ENCODE data around the gene SMIM7. TPM values are rescaled to one million over a fixed set of nuclear protein-coding genes. Genes with fewer than 3 reads are reported as not detected.
"Not testable (repeated sequence)": the region's sequence is repeated elsewhere in the genome, so short reads cannot be mapped to it uniquely, and the experiment has no call there.

SMIM7 gene
- total RNA-seq (2014; rRNA removed; shearing (Covaris generic)) = 135 and 174 TPM in 2 replicates

DNA sequence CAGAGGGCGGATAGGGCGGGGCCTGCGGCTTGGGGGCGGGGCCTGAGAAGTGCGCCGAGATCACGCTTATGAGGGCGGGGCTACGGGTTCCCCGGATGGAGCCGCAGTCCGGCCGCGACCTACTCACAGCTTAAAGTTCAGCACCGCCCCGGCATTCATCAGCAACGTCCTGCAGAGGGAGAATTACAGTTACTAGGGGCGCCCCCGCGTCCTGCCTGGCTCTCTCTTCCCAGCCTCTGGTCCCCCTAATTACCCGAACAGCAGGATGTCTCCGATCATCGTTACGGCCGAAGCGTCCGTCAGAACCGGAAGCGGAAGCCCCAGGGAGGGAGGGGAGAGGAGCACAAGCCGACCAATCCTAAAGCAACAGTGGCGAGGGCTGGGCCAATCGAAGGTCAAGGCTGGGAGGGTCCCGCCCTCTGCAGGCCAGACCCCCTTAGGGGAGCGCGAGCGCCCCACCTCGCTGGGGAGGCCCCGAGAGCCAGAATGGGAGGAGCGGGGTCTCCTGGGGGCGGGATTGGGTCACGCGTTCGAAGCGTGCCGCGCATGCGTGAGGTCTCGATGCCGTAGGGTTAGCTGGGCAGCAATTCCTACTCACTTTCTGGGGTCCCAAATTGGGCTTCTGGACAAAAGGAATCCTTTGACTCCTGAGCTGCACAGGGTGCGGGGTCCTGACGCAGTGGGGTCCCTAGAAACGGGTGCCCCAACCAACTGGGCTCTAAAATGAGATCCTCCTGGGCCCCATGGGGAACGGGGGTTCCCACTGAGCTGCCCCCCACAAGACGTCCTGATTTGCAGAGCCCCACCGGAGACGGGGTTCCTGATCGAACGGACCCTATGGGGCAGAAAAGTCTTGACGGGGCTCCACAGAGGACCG lies at the start of gene SMIM7:
SMIM7 (minus strand) TSS at position 313 of the 877 bp plus-strand sequence; CDS start at position 279, 34 bp downstream.
- peak; percentile 98 for DNase-seq (ENCODE audit: low read depth)

DNA sequence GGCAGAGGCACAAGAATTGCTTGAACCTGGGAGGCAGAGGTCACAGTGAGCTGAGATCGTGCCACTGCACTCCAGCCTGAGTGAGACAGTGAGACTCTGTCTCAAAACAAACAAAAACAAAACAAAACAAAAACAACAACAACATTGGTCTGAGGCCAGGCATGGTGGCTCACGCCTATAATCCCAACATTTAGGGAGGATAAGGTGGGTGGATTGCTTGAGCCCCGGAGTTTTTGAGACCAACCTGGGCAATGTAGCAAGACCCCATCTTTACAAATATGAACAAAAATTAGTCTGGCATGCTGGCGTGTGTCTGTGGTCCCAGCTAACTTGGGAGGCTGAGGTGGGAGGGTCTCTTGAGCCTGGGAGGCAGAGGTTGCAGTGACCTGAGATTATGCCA lies 43.7 kb upstream of the SMIM7 start:
- DNase-seq (ENCODE audit: low read depth) = no peak

DNA sequence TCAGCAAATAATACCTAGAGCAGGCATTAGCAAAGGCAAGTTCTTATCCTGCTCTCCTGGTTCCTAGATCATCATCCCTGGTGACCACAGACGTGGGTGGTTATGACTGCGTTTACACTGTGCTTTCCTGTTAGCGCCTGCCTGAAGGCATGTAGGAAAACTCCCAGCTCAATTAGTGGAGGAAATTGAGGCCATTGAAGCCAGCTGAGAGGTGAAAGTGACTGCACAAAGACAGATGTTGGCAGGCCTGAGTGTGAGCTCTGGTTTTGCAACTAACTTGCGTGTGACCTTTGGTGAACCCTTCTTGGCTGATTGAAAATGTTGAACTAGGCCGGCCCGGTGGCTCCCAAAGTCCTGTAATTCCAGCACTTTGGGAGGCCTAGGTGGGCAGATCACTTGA lies 42.2 kb upstream of the SMIM7 start:
- DNase-seq (ENCODE audit: low read depth) = peak; percentile 87

DNA sequence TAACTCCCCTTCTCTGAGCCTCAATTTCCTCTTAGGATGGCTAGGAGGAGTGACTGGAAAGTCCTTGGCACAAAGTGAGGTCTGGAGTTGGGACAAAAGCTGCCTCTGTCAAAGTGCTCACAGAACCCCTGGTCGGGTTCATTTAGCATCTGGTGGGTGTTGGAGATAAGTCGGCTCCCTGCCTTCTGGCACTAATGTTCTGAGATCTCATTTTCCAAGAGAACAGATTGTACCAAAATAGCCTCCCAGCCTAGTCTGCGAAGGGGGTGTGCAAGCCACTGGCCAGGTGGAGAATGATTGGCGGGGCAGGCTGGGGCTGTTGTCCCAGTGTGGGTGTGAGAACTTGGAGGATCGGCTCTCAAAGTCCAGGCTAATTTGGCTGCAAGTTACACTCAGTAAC lies 39.0 kb upstream of the SMIM7 start:
- DNase-seq (ENCODE audit: low read depth) = no peak

DNA sequence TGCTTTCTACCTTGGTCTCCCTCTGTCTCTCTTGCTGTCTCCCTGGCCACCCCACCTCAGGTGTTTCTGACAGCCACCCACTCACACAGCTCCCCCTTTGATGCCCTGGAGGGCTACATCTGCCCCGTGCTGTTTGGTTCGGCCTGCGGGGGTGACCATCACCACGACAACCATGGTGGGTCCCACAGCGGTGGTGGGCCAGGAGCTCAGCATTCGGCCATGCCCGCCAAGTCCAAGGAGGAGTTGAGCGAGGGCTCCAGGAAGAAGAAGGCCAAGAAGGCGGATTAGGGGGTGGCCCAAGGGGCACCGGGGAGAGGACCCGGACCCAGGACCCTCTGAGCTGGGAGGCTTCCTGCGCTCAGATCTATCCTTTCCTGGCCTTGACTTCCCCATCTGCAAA lies 28.1 kb upstream of the SMIM7 start:
- no peak for DNase-seq (ENCODE audit: low read depth)

DNA sequence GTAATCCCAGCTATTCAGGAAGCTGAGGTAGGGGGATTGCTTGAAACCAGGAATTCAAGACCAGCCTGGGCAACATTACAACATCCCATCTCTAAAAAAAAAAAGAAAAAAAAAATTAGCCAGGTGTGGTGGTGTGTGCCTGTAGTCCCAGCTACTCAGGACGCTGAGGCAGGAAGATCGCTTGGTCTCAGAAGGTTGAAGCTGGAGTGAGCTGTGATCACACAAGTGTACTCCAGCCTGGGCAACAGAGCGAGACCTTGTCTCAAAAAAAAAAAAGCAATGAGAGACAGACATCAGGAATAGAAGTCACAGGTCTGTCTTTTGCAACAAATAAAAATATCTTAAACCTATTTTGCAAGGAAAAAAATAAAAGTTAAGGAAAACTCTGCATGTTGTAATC lies 24.3 kb upstream of the SMIM7 start:
- no peak for DNase-seq (ENCODE audit: low read depth)

DNA sequence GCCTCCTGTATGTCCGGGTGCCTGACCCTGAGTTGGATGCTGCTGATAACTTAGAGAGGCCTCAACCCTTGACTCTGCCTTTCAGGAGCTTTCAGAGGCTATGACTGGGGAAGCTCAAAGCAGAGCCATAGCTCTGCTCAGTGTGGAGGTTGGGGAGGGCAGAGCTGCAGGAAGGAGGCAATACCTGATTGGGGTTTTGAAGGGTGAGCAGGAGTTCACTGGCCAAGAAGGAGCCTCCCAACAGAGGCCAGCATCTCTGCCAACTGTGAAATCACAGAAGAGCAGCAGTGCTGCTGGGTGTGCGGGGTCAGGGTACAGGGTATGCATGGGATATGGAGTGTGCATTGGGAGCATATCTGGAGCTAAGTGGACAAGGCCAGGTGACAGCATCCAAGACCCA lies 22.6 kb upstream of the SMIM7 start:
- no peak for DNase-seq (ENCODE audit: low read depth)

DNA sequence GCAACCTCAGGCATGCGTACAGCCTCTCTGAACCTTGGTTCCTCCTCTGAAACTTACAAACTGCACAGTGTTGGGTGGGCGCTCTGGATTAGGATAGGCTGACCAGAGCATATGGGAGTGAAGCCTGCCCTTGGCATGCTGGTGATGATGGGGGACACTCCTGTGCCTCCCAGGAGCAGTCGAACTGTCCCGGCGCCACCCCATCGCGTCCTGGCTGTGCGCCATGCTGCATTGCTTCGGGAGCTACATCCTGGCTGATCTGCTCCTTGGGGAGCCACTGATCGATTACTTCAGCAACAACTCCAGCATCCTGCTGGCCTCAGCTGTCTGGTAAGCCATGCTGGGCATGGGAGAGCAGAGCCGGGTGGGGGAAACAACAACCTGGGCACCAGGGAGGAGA lies 19.9 kb upstream of the SMIM7 start:
- DNase-seq (ENCODE audit: low read depth) = no peak

DNA sequence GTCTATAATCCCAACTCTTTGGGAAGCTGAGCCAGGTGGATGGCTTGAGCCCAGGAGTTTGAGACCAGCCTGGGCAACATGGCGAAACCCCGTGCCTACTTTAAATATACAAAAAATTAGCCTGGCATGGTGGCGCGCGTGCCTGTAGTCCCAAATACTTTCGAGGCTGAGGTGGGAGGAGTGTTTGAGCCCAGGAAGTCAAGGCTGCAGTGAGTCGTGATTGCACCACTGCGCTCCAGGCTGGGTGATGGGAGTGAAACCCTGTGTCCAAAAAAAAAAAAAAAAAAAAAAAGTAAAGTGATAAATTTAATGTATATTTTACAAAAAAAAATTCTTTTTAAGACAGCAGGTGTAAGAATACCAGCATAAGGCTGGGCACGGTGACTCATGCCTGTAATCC lies 18.6 kb upstream of the SMIM7 start:
- DNase-seq (ENCODE audit: low read depth) = no peak

DNA sequence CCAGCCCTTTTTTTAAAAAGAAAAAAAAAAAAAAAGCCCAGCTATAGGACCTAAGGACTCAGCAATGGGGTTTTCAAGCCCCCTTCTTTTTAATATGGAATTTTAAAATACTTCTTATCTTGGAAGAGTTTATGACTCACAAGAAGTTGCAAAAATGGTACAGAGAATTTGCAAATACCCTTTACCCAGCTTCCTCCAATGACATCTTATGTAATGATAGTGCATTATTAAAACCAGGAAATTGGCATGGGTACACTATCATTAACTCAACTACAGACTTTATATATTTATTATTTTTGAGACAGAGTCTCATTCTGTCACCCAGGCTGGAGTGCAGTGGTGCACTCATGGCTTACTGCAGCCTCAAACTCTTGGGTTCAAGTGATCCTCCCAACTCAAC lies 17.1 kb upstream of the SMIM7 start:
- DNase-seq (ENCODE audit: low read depth) = no peak

DNA sequence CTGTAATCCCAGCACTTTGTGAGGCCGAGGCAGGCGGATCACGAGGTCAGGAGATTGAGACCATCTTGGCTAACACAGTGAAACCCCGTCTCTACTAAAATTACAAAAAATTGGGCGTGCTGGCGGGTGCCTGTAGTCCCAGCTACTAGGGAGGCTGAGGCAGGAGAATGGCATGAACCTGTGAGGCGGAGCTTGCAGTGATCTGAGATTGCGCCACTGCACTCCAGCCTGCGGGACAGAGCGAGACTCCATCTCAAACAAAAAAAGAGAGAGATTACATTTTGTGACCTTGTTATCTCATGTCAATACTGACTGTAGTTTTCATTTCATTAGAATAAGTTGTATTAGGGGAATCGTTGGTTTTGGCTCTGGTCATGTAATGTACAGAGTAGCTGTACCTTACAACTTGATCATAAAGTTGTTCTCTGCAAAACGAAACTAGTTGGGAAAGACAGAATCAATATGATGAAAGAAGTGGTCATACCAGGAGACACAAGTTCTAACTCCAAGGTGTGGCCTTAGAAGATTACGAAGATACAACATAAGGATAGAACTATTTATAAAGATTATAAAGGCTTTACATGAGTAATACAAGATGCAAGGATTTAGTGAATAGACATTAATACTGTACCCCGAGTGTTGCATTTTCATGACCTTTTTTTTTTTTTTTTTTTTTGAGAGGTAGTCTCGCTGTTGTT lies 16.3 kb upstream of the SMIM7 start:
- no peak for DNase-seq (ENCODE audit: low read depth)

DNA sequence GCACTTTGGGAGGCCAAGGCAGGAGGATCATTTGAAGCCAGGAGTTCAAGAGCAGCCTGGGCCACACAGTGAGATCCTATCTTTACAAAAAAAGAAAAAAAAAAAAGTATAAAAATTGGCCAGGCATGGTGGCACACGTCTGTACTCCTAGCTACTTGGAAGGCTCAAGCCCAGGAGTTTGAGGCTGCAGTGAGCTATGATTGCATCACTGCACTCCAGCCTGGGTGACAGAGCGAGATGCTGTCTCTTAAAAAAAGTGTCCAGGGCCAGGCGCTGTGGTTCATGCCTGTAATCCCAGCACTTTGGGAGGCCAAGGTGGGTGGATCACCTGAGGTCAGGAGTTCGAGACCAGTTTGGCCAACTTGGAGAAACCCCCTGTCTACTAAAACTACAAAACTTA lies 13.9 kb upstream of the SMIM7 start:
- not testable (repeated sequence) for DNase-seq (ENCODE audit: low read depth)

DNA sequence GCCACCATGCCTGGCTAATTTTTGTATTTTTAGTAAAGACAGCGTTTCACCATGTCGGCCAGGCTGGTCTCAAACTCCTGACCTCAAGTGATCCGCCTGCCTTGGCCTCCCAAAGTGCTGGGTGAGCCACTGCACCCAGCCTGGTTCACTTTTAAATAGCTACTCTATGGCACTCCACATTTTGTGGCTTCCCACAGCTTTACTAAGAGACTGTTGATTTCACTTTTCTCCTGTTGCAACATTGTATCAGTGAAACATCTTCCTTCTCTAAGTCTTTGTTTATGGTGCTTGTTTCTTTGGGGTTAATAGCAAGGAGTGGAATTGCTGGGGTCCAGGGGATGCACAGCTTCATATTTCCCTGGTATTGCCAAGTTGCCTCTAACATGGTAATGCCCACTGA lies 13.3 kb upstream of the SMIM7 start:
- DNase-seq (ENCODE audit: low read depth) = no peak

DNA sequence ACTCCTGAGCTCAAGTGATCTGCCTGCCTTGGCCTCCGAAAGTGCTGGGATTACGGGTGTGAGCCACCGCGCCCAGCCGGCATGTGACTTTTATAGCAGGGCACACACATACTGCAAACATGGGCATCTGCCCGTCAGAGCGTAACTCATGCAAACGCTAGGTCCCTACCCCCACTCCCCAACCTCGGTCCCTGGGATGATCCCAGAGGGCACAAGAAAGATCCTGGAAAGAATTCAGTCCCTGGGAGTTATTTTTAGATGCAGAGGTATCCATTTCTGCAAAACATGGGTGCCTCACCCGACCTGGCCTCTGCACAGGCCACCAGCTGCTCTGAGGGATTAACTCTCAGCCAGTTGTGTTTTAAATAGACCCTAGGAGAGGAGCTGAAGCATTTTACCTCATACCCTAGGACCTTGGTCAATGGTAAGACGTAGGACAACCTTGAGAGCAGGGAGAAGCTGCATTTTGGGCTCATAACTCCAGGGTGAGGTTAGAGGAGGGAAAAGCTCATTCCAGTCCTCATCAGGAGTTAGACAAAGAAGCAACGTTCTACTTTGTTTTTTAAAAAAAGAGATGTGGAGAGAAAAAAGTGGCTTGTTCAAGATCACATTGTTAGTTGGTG lies 11.8 kb upstream of the SMIM7 start:
- DNase-seq (ENCODE audit: low read depth) = no peak

DNA sequence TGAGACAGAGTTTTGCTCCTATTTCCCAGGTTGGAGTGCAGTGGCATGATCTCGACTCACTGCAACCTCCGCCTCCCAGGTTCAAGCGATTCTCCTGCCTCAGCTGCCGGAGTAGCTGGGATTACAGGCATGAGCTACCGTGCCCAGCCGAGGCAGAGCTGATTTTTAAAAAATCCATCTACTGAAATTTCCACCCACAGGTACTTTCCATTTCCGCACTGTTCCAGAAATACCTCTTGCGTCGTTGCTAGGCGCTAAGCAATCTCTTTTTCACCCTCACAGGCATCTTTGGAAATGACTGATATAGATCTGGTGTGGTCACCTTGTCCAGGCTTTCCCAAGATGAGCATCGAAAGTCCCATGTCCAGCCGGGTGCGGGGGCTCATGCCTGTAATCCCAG lies 10.3 kb upstream of the SMIM7 start:
- DNase-seq (ENCODE audit: low read depth) = no peak

DNA sequence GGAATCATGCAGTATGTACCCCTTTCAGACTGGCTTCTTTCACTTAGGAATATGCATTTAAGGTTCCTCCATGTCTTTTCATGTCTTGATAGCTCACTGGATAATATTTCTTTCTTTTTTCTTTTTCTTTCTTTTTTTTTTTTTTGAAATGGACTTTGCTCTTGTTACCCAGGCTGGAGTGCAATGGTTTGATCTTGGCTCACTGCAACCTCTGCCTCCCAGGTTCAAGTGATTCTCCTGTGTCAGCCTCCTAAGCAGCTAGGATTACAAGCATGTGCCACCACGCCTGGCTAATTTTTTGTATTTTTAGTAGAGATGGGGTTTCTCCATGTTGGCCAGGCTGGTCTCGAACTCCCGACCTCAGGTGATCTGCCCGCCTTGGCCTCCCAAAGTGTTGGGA lies 8.8 kb upstream of the SMIM7 start:
- DNase-seq (ENCODE audit: low read depth) = not testable (repeated sequence)

DNA sequence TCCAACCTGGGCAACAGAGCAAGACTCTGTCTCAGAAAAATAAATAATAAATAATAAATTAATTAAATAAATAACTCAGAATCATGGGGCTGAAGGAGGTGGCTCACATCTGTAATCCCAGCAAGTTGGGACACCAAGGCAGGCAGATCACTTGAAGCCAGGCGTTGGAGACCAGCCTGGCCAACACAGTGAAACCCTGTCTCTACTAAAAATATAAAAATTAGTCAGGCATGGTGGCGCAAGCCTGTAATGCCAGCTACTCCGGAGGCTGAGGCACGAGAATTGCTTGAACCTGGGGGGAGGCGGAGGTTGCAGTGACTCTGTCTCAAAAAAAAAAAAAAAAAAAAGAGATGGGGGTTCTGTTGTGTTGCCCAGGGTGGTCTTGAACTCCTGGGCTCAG lies 8.2 kb upstream of the SMIM7 start:
- DNase-seq (ENCODE audit: low read depth) = no peak

DNA sequence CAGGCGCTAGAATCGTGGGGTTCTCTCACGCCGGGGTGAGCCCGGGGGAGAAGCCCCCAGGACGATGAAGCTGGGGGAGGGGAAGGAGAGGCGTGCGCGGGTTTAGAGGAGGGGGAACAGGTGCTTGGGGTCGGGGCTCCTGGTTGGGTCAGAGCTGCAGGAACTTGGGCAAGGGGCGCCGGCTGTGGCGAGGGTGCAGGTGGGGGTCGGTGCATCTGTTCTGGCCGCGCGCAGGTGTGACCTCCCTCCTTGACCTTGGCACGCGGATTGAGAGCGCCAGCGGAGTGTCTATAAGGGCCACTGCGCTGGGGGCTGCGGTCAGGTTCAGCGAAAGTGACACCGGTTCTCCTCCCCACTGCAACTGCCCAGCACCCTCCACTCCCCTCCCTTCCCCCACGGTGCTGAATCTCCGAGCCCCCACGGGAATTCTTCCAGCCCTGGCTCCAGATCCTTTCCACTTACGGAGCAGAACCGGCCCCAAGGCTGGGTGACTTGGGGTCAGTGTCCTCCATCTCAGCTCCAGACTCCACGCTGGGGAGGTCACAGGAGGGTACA lies 1.6 kb upstream of the SMIM7 start:
- no peak for DNase-seq (ENCODE audit: low read depth)

DNA sequence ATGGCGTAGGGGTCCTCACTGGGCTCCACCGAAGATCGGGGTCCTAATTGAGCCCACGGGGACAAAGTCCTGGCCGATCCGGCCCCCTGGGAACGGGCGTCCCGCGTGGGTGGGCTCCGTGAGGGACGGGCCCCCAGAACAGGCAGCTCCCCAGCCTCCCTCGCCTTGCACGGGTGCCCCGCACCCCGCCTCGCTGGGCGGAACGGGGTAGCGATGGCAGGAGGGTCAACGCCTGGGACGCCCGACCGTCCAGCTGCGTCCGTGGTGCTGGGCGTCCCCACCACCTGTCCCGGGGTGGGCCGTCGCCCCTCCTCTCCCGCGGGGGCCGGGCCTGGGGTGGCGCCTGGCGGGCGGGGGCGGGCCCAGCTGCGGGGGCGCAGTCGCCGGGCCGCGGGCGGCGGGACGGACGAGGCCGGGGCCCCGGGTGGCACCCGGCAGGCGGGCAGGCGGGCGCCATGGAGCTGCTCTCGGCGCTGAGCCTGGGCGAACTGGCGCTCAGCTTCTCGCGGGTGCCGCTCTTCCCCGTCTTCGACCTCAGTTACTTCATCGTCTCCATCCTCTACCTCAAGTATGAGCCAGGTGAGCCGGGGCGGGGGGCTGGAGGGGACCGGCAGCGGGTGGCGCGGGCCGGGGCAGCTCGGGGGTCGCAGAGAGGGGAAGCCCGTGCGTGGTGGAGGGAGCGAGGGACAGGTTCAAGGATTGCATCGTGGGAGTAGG lies 977 bp upstream of the SMIM7 start, which contains the start of gene TMEM38A:
TMEM38A (plus strand) TSS at position 377 of the 717 bp plus-strand sequence; CDS start at position 456, 79 bp downstream.
- DNase-seq (ENCODE audit: low read depth) = peak; percentile 40

DNA sequence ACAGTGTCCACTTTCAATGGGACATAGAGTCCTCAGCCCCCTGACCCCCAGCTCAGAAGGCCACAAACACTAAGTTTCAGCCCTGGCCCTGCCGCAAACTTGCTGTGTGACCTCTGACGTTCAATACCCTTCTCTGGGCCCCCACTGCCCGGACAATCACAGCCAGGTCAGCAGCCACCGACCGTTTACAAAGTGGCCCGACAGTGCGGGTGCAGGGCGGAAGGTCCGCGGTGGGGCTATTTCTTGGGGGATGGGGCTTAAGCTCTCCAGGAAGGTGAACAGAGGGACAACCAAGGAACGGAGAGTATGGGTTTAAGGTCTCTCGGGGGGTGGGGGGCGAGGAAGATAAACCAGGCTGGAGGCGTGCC lies 496 bp downstream of the SMIM7 start:
- DNase-seq (ENCODE audit: low read depth) = no peak

DNA sequence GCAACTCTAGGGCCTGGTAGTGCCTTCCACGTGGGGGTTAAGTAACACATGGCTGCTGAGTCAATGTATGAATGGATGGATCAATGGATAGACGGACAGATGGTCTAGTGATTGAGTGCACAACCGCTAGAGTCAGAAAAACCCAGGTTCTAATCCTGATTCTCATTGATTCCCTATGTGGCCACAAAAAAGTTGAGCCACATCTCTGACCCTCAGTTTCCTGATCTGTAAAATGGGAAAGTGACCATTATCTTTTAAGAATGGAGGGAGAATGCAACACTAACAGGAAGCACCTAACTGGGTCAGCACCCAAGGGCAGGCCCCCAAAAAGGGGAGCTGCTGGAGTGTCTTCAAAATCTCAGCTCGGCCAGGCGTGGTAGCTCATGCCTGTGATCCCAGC lies 2.6 kb downstream of the SMIM7 start:
- DNase-seq (ENCODE audit: low read depth) = no peak

DNA sequence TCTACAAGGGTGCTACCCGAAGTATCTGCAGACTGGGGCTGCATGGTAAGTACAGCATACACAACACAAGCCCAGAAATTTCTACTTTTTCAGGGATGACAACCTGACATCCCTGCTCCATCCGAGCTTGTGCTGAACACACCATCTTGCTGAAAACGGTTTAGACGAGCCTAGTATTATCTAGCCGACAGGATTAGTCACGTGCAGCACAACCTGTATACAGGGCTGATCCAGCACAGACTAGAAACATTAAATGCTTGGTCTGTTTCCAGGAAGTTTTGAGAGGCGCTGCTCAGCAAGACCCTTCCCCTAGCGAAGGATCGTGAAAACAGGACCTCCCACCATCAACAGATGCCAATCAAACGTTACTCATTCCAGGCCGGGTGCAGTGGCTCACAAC lies 4.2 kb downstream of the SMIM7 start:
- no peak for DNase-seq (ENCODE audit: low read depth)
